DND-41 (cell line): ENCODE measurements around the gene PTPRG.

Experiments used
- ATAC-seq: fragments of 200-7000 bp; cut with Tn5 transposase; 3 replicates; pipeline ENCODE4 v1.9.1; 2021; ENCODE audit warnings: low read depth; ENCODE audit not compliant: insufficient read depth
- DNase-seq: peaks from one replicate; pipeline ENCODE4 v3.0.0-alpha.2; 2020
- H2AFZ ChIP-seq: 2 replicates; pipeline ENCODE4 v1.6.0; 2012; ENCODE audit warnings: low read depth, low read length
- H3K27ac ChIP-seq: 2 replicates; pipeline ENCODE4 v1.5.1; 2012; ENCODE audit warnings: low read length, inconsistent platforms
- H3K27me3 ChIP-seq: fragments of 200-600 bp; sonication (generic); 2 replicates; pipeline ENCODE4 v1.6.0; 2012; ENCODE audit warnings: low read length, mild to moderate bottlenecking, inconsistent platforms; ENCODE audit not compliant: insufficient read depth, poor library complexity
- H3K36me3 ChIP-seq: 2 replicates; pipeline ENCODE4 v1.5.1; 2012; ENCODE audit warnings: low read length, inconsistent platforms; ENCODE audit not compliant: insufficient read depth
- H3K4me1 ChIP-seq: 2 replicates; pipeline ENCODE4 v1.5.1; 2012; ENCODE audit warnings: mild to moderate bottlenecking, low read length; ENCODE audit not compliant: insufficient read depth
- H3K4me2 ChIP-seq: 2 replicates; pipeline ENCODE4 v1.6.0; 2012; ENCODE audit warnings: mild to moderate bottlenecking, moderate library complexity, low read length, inconsistent platforms; ENCODE audit not compliant: insufficient read depth
- H3K4me3 ChIP-seq, 2 experiments: fragments of 200-600 bp in 1 of 2; shearing (Covaris generic) in 1 of 2; 2 replicates each; pipeline ENCODE4 v1.5.1; 2012 to 2016; ENCODE audit warnings: inconsistent platforms in 2 of 2, low read length in 2 of 2, mild to moderate bottlenecking in 2 of 2, low read depth in 1 of 2, moderate library complexity in 1 of 2
- H3K79me2 ChIP-seq: 2 replicates; pipeline ENCODE4 v1.6.0; 2012; ENCODE audit warnings: low read length, inconsistent platforms; ENCODE audit not compliant: insufficient read depth
- H3K9ac ChIP-seq: 2 replicates; pipeline ENCODE4 v1.6.0; 2012; ENCODE audit warnings: low read depth, mild to moderate bottlenecking, inconsistent platforms, low read length, moderate library complexity
- H3K9me3 ChIP-seq: 2 replicates; pipeline ENCODE4 v1.5.1; 2012; ENCODE audit warnings: low read length, moderate library complexity, mild to moderate bottlenecking, inconsistent platforms; ENCODE audit not compliant: insufficient read depth, severe bottlenecking
- H4K20me1 ChIP-seq: 2 replicates; pipeline ENCODE4 v1.6.0; 2012; ENCODE audit warnings: low read length; ENCODE audit not compliant: insufficient read depth
- EZH2 ChIP-seq: IDR thresholded peaks from 3 replicates; pipeline ENCODE4 v1.6.1; 2012; ENCODE audit warnings: borderline replicate concordance, low read depth, mild to moderate bottlenecking, moderate library complexity, low read length, inconsistent platforms; ENCODE audit not compliant: severe bottlenecking
- TF ChIP-seq, protein P1 (sequence below): IDR thresholded peaks from 2 replicates; pipeline ENCODE4 v1.5.1; 2012; ENCODE audit warnings: borderline replicate concordance, low read length, moderate library complexity, mild to moderate bottlenecking; ENCODE audit not compliant: poor library complexity, severe bottlenecking; ENCODE audit errors: extremely low read depth

PTPRG gene

DNA sequence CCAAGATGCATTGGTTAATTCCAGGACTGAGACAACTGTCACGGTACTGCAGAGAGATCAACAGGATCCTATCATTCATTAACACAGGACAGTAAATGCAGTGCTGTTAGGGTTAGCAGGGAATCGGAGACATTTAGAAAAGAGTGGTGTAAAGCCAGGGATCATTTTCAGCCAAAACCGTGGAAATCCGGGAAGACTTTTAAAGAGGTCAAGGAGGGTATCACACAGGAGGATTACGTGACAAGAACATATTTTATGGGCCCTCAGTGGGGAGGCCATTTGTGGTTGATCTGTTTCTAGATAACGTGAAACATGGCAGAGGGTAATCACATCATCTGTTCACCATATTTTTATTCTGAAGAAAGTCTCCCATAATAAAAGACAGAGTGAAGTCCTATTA lies 216.1 kb downstream of the PTPRG start:
- ATAC-seq (no peak), DNase-seq (no peak)
- no peaks in the 10 kb centered on the region for H3K79me2 ChIP-seq
- H3K36me3 ChIP-seq = no peaks in the 10 kb centered on the region
- no peaks in the 10 kb centered on the region for H4K20me1 ChIP-seq
- H3K27ac ChIP-seq = no peak overlapping the region
- H2AFZ ChIP-seq = no peak overlapping the region
- no peaks in the 10 kb centered on the region for H3K27me3 ChIP-seq
- TF ChIP-seq EZH2 = no peak
- TF ChIP-seq, protein P1, sequence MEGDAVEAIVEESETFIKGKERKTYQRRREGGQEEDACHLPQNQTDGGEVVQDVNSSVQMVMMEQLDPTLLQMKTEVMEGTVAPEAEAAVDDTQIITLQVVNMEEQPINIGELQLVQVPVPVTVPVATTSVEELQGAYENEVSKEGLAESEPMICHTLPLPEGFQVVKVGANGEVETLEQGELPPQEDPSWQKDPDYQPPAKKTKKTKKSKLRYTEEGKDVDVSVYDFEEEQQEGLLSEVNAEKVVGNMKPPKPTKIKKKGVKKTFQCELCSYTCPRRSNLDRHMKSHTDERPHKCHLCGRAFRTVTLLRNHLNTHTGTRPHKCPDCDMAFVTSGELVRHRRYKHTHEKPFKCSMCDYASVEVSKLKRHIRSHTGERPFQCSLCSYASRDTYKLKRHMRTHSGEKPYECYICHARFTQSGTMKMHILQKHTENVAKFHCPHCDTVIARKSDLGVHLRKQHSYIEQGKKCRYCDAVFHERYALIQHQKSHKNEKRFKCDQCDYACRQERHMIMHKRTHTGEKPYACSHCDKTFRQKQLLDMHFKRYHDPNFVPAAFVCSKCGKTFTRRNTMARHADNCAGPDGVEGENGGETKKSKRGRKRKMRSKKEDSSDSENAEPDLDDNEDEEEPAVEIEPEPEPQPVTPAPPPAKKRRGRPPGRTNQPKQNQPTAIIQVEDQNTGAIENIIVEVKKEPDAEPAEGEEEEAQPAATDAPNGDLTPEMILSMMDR = no peak
- no peak overlapping the region for H3K4me3 ChIP-seq
- no peak overlapping the region for H3K4me2 ChIP-seq
- no peak overlapping the region for H3K9ac ChIP-seq
- H3K9me3 ChIP-seq = no peaks in the 10 kb centered on the region
- no peaks in the 10 kb centered on the region for H3K4me1 ChIP-seq

DNA sequence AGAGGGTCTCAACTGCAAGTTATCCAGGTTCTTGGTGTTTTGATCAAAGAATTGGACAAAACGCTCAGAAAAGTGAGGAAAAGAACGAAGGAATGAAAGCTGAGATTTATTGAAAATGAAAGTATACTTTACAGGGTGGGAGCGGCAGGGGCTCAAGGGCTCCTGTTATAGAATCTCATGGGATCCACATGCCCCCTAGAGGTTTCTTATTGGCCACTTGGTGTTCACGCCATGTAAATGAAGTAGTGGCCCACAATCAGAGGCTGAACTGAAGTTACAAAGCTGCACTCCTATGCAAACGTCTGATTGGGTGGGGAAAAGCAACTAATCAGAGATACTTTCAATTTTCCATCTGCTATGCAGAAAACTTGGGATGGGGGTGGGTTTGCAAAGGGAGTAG lies 216.7 kb downstream of the PTPRG start:
- H3K27ac ChIP-seq = no peak overlapping the region
- H4K20me1 ChIP-seq = no peaks in the 10 kb centered on the region
- H3K79me2 ChIP-seq = no peaks in the 10 kb centered on the region
- no peak overlapping the region for H3K4me3 ChIP-seq
- no peak overlapping the region for H3K4me2 ChIP-seq
- no peak for ATAC-seq
- no peak overlapping the region for H2AFZ ChIP-seq
- DNase-seq = no peak
- H3K4me1 ChIP-seq = no peaks in the 10 kb centered on the region
- TF ChIP-seq, protein P1 = no peak
- no peak for TF ChIP-seq EZH2
- no peaks in the 10 kb centered on the region for H3K36me3 ChIP-seq
- no peaks in the 10 kb centered on the region for H3K9me3 ChIP-seq
- H3K27me3 ChIP-seq = no peaks in the 10 kb centered on the region
- H3K9ac ChIP-seq = no peak overlapping the region

GRCh38 chr3:61780016-61780415 lies 218.6 kb downstream of the PTPRG start:
- ATAC-seq = no peak

More at GRCh38 chr3:61780016-61780415, 218.6 kb downstream of the PTPRG start:
- Histone ChIP-seq H3K4me1 (peaks cover 9% of the 10 kb centered on the region; the same call in 1 of the 2 replicates), H3K27ac (no peak overlapping the region), H3K79me2 (no peaks in the 10 kb centered on the region), H3K36me3 (no peaks in the 10 kb centered on the region), H3K9me3 (no peaks in the 10 kb centered on the region), H3K4me3 (no peak overlapping the region), H3K9ac (no peak overlapping the region), H3K27me3 (no peaks in the 10 kb centered on the region), H3K4me2 (no peak overlapping the region), H2AFZ (no peak overlapping the region), H4K20me1 (no peaks in the 10 kb centered on the region)
- TF ChIP-seq EZH2 = no peak
- TF ChIP-seq, protein P1 = no peak
- DNase-seq = no peak
